T-helper 2 cell treated with Interferon-gamma antibody and Interleukin-4, amounts not matched to agents 100 ng/mL and 5 ng/mL, for 36 hours (primary cell): Measurements from ENCODE around the gene INSIG1. TPM values are rescaled to one million over a fixed set of nuclear protein-coding genes. Genes with fewer than 3 reads are reported as not detected.

Source experiments
- intact Hi-C: fragments of 100-400 bp; cut with micrococcal nuclease; formaldehyde crosslinking; loops from one replicate; pipeline ENCODE4 v1.15.1; 2023
- total RNA-seq: library from RNA; stranded (reverse); gene quantifications from 2 replicates; pipeline ENCODE4 v1.2.3, GENCODE V29; 2022

INSIG1 gene
- total RNA-seq, 1 donor from 2014 or later, result 105 TPM

DNA sequence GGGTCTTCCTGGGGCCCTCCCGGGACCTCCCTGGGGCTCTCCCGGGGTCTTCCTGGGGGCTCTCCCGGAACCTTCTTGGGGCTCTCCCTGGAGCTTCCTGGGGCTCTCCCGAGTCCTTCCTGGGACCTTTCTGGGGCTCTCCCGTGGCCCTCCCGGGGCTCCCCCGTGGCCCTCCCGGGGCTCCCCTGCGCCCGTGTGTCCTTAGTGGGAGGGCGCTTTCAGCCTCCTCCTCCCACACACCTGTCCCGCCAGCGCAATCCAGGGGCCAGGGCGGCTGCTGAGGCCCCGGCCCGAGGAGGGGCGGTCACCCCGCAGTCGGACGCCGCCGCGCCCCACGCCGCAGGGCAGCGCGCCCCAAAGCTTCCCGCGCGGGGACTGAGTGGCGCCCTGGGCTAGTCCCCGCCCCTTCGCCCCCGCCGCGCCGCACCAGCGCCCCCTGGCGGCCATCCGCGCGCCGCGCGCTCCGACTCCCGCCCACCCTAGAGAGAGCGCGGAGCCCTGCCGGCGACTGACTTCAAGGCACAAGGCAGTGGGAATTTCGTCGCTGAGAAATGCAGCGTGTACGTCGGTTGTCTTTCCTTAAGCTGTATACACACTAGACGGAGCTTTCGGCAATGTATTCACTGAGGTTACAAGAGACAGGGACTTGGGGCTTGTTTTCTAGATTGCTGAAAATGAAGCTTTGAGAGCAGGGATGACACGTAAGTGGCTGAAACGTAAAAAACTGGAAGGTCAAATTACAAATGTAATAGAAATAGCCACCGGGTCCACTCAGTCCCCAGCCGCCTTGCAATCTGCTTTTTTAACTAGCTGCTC lies 47.1 kb downstream of the INSIG1 start:
- intact Hi-C loops, result loop anchor here (1.0 to 2.0 kb wide), 7 partner anchors 46 to 432 kb away; partner anchors contain the start of gene HTR5A

DNA sequence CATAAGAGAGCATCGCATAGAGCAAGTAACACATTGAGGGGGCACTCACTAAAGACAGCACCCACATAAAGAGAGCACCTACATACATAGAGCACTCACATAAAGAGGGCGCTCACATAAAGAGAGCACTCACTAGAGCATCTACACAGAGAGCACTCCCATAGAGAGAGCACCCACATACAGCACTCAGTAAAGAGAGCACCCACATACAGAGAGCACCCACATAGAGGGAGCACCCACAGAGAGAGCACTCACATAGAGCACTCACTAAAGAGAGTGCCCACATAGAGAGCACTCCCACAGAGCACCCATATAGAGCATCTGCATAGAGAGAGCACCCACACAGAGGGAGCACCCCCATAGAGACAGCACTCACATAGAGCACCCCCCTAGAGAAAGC lies 47.8 kb downstream of the INSIG1 start:
- intact Hi-C loops, result loop anchor here (1.0 to 2.0 kb wide), 7 partner anchors 46 to 432 kb away; partner anchors contain the start of gene HTR5A

DNA sequence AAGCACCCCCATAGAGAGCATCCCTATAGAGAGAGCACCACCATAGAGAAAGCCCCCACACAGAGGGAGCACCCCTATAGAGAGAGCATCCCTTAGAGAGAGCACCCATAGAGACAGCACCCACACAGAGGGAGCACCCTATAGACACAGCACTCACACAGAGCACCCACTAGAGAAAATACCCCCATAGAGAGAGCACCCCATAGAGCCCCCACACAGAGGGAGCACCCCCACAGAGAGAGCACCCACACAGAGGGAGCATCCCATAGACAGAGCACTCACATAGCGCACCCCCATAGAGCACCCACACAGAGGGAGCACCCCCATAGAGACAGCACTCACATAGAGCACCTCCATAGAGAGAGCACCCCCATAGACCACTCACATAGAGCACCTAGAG lies 48.6 kb downstream of the INSIG1 start:
- intact Hi-C loops, result no loop called here

DNA sequence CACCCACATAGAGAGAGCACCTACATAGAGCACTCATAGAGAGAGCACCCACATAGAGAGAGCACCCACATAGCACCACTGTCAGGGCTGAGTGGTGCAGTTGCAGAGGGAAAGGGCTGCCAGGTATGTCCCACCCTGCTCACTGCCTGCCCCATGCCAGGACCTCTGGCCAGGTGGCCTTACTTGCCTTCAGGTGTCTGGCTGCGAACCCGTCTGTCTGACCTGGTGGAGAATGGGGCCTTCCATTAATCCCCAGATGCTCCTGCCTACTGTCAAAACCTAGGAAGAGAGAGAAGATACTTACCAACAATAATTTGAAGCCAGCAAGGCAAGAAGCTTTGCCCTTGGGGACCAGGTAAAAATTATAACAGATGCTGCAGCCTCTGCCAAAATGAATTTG lies 51.1 kb downstream of the INSIG1 start:
- intact Hi-C loops, result no loop called here

- intact Hi-C loops, result no loop called here
Measured at GRCh38 chr7:155349601-155350331, 52.1 kb downstream of the INSIG1 start.

DNA sequence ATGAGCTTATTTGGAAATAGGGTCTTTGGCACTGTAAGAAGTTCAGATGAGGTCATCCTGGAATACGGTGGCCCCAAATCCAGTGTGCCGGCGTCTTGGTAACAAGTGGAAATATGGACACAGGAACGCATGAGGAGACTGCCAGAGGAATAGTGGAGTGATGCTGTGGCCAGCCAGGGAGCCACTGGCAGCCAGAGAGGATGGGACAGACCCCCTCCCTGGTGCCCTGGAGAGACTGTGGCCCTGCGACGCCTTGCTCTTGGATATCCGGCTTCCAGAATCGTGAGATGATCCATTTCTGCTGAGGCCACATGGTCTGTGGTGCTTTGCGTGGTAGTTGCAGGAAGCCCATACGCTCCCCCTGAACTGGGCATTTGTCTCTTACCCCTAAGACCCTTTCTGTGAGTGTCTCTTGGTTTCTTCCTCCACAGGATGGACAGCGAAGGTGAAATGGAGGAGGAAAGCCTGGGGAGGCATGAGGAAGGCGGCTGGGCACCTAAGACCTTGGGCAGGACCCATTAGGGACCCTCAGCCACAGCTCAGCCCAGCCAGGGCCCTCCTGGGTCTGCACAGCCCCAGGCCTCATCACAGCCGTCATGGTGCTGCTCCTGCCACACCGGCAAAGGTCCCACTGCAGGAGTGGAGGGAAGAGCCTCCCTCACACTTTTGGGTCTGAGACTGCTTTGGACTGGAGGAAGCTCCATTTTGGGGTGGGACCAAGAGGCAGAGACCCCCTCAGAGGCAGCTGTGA lies 53.6 kb downstream of the INSIG1 start:
- intact Hi-C loops, result no loop called here

DNA sequence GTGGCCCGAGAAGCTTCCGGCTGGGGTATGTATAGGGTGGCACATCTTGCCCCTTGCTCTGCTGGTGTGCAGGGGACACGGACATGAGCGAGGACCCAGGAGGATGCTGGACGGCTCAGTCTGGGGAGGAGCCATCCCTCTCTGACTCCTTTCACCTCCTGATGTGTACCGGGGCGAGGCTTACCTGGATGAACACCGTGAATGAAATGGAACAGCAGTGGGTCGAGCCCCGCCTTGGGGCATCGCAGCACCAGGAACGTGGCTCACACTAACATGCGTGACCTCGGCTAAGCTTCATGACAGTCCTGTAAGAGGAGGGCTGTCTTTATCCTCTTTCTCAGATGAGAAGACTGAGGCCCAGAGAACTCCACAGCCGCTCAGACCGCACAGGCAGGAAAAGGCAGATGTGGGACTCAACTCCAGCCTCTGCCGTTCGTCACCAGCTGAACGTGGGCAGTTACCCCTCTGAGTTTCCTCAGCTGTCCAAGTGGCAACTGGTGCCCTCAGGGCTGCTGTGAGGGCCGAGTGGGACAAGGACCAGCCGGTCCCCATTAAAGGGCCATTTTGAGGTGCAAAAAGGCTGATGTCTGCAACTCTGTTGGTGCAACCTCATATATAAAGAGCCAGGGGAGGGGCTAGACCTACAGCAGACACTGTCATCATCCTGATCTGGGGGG lies 54.5 kb downstream of the INSIG1 start:
- intact Hi-C loops, result no loop called here

- intact Hi-C loops, result no loop called here
Measured at GRCh38 chr7:155352753-155353115, 55.1 kb downstream of the INSIG1 start.

DNA sequence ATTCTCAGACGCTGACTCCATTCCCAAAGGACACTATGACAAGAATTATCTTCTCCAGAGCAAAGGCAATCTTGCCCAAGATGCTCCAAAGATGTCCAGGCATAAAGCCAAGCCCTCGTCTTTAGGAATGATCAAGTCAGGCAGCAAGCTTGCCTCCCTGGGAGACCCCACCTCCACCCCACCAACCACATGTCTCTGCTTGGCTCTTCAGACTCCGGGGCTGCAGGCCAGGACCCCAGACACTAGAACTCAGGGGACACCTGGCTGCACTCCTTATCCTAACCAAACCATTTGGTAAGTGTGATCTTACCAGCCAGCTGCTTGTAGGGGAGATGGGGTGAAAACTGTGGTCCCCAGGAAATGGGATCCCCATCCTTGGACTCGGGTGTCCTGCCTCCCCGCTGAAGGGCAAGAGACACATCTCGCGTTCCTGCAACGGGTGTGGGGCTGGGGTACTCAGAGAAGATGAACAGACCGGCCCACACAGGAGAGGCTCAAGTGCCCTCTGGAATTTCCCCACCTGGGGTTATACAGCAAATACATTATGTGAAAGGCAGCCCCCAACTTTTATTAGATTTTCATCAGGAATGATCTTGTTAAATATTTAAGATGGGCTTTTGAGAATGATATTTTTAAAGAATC lies 55.7 kb downstream of the INSIG1 start:
- intact Hi-C loops, result no loop called here

DNA sequence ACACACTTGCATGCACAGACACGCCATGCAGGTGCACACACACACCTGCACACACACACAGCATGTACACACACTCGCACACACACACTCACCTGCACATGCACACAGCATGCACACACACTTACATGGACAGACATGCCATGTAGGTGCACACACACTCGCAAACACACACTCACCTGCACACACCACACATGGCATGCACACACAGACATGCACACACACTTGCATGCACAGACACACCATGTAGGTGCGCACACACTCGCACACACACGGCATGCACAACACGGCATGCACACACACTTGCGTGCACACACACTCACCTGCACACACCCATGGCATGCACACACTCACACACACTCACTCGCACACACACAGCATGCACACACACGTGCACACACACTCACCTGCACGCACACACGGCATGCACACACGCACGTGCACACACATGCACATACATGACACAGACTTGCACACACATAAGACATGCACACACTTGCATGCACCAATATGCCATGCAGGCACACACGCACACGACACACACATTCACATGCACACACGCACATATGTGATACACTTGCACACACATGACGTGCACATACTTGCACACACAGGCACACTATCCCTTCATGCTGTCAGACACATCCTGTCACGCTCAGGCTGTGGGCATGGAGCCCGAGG lies 56.8 kb downstream of the INSIG1 start:
- intact Hi-C loops, result no loop called here

GRCh38 chr7:155355176-155355575 lies 57.5 kb downstream of the INSIG1 start:
- intact Hi-C loops, result no loop called here

DNA sequence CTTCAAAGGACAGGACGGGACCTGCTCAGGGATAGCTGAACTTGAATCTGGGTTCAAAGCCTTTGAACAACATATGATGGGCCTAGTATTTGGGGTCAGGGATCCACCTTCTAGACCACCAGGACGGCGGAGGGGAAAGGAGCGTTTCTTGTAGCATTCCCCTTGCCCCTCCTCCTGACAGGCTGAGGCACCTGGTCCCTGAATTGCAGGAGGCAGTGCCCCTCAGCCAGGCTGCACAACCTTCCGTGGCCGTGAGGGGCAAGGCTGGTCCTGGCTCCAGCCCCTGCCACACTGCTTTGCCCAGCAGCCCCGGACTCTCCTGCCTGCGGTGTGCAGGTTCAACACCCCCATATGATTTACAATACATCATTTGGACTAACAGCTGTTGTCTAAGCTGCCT lies 58.1 kb downstream of the INSIG1 start:
- intact Hi-C loops, result no loop called here

DNA sequence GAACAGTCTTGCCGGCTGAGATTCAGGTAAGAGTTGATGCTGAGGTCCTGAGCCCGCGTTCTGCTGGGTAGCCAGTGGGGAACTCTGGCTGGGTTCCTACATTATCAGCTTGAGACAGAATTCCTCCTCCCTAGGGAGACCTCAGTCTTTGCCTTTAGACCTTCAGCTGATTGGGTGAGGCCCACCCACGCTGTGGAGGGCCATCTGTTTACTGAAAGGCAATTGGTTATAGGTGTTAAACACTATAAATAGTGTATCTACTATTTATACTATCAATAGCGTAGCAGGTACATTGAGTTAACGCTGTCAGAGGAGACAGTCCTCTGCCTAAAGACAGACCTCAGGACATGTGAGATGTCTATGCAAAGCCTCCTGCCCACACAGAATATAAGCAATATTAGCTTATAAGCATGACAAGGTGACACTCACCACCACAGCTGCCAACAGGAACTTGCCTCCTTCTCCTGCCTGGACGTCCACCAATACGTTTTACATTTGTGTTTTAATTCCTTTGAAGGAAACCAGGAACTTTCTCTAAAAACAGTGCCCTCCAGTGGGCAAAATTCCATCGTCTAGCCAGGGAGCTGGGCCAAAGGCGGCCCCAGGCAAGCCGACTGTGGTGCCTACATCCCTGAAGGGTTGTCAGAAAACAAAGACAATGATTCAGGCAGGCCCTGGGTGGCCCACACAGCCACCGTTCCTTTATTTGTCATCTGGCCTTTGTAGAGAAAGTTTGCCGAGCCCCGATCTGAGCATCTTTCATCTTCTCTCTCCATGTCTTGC lies 58.8 kb downstream of the INSIG1 start:
- intact Hi-C loops, result no loop called here

GRCh38 chr7:155357573-155358041 lies 59.9 kb downstream of the INSIG1 start:
- intact Hi-C loops, result no loop called here

GRCh38 chr7:155358066-155358947 lies 60.6 kb downstream of the INSIG1 start:
- intact Hi-C loops, result no loop called here

DNA sequence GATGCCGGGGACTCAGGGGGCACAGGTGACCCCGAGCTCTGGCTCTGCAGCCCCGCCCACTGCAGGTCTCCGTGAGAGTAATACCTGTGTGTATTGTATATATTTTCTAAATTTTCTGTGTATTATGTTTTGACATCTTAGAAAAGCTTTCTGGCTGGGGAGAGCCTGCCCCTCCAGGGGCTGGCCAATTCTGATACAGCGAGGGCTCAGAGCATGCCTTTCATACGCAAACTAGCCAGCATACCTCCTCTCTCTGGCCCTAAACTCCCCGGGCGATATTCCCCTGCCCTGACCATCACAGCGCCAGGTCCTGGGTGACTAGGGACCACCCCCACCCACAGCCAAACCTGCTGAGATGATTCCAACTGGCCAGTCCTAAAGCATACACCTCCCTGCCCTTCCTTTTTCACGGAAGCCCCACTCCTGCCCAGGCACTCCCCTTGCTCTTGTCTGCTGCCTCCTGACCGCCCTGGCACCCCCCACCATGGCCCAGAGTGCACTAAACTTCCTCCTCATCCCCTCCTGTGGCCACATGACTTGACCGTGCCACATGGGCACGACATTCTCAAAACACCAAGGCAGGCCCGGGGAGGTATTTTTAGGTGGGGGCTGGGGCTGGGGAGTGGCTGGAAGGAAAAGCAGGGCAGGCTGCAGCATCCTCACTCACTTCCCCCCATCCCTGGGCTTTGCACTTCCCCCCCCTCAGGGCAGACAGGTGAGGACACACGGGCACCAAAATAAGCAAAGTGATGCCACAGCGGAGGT lies 61.5 kb downstream of the INSIG1 start:
- intact Hi-C loops, result no loop called here
